Posterior vena cava (tissue), 2 donors: ENCODE data around the gene NLGN4X. TPM values are rescaled to one million over a fixed set of nuclear protein-coding genes. Genes with fewer than 3 reads are reported as not detected.

Experiments used
- DNase-seq: peaks from one replicate; pipeline ENCODE4 v3.0.0-alpha.2; 2020; ENCODE audit warnings: low spot score
- intact Hi-C, 2 donors: fragments of 100-400 bp; cut with DNase I; formaldehyde crosslinking; loops; one replicate each; pipeline versions ENCODE4 v1.14.1 to v1.14.2; 2022 to 2023
- long read RNA-seq, 2 donors: library from polyadenylated mRNA; unstranded; transcript quantifications; one replicate each; pipeline ENCODE4 v2.0.0, GENCODE V29; 2020 to 2021
- total RNA-seq, 2 donors: library from RNA; stranded (reverse); fragmentation: NEBNext Ultra II Directional; extraction: Animal tissue kit (Norgen Biotek cat#: 25700); gene quantifications; one replicate each; pipeline ENCODE4 v1.2.1, GENCODE V29; 2021
- donor health status: DM: yes; HTN: yes; CAD: no.
- donor health status: DM: yes; HTN: yes; CAD: no.

The NLGN4X gene
- under 1 TPM; 0.83 to 0.90 TPM for total RNA-seq
- long read RNA-seq, donor 1: 0 reads
- long read RNA-seq, donor 2: 0 reads

DNA sequence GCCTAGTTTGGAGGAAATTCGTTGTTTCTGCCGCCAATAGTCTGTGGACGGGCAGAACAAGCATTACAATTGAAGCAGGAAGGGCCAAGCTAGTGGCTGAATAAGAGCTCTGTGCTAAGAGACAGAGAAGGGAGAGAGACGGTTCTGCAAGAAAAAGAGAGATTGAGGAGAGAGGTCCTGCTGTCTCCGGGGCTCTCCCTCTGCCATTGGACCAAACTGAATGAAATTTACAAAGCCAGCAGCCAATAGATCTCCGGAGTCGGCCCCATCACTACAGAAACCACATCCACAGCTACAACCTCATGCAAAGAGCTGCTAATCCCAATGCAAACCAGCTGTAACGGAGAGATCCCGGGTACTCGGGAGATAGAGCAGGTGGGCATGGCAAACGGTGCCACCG, at the start of gene NLGN4X:
Gene NLGN4X (minus strand): TSS at position 148 of the 400 bp plus-strand sequence. CDS start 77,401 bp downstream, outside the sequence.
- intact Hi-C loops: no loop called here
- no peak for DNase-seq

DNA sequence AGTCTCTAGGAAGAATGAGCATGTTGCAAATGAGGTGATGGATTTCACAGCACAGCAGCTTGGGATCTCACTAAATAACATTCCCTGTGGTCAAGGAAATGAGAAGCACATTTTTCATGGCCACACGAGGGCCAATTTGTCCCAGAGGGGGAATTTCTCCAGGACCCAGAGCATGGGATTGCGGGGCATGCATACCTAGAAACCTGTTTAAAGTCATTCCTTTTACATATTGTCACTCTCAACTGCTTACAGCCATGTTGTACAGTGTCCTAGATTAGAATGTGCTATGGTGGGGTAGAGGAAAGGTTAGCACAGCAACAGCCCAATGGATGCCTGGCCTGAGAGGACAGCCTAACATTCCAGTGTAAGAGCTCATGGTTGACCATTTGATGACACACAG, 37.4 kb upstream of the NLGN4X start:
- DNase-seq: no peak
- intact Hi-C loops: no loop called here

DNA sequence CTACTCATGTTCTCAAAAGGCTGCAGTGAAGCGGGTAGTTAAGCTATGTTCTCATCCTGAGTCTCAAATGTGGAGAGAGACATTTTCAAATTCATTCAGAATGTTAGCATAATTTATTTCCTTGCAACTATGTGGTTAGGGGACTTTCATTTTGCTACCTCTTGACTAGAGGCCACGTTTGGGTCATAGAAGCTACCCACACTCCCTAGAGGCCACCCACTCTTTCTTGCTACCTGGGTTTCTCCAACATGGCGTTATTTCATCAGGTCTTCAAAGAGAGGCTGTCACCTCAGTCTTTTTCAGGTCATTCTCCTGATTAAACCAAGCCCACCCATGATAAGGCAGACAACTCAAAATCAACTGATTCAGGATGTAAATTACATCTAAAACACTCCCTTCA, 34.3 kb upstream of the NLGN4X start:
- no peak for DNase-seq
- intact Hi-C loops: no loop called here

DNA sequence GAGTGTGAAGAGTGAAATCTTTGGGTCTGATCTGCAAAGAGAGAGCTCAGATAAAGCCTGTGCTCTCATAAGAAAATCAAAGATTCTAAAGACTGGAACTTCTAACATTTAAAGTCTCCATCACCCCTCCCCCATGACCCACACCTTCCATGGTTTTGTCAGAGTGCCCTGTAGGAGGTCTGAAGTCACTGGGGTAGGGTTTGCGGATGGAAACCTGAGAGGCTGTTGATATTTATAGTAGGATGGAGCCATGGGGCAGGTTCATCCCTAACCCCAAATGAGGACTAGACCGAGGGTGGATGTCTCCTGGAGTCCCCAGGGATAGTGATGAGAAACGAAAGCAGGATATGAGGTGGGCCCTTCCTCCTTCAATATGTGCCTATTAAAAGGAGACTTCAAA, 28.4 kb upstream of the NLGN4X start:
- intact Hi-C loops: no loop called here
- no peak for DNase-seq

DNA sequence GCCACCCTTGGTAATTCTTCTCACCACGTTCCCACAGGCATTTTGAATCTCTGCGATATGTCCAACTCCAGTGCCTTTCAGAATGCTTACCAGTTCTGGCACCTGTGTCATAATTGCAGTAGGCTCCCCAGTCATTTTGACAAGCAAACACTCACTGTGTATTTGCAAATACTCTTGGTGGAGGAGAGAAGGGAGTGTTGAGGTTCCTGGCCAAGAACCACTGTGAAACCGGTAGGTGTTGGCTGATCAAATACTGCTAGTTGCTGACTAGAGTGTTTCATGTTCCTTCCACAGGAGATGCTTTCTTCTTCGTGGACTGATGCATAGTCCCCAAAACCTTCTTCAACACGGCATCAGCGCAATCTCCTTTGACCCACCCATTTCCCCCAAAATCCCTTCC, 16.0 kb upstream of the NLGN4X start:
- intact Hi-C loops: no loop called here
- no peak for DNase-seq

DNA sequence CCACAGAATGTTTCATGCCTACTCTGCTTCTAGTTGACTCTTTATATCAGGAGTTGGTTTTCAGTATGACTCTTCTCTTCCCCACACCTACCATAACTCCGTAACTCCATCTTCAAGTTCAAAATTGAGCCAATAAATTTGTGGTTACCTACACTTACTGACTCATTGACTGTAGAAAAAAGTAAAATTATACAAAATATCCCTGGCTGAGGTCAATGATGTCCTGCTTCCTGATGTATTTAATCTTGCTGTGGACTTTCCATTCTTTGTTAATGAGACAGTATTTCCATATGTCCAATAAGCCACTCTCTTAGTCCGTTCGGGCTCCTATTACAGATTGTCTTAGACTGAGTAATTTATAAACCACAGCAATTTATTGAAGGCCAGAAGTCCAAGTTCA, 9.9 kb upstream of the NLGN4X start:
- intact Hi-C loops: no loop called here
- DNase-seq: no peak

DNA sequence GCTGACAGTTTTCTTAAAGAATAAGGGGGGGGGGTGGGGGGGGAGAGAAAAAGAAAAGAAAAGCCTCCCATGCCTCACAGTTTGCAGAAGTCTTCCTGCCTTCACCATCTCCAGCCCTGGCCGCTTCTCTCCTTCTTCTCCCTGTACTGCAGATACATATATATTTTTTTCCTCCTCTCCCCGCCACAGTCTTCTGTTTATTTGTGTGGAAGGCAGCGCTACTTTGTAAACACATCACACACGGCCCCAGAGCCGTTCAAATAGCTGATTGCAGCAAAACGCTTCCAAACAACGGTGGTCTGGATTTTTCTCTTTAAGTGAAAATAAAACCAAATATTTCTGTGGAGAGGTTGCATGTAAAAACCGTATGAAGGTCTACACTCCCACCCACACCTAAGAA, 732 bp downstream of the NLGN4X start:
- intact Hi-C loops: no loop called here

DNA sequence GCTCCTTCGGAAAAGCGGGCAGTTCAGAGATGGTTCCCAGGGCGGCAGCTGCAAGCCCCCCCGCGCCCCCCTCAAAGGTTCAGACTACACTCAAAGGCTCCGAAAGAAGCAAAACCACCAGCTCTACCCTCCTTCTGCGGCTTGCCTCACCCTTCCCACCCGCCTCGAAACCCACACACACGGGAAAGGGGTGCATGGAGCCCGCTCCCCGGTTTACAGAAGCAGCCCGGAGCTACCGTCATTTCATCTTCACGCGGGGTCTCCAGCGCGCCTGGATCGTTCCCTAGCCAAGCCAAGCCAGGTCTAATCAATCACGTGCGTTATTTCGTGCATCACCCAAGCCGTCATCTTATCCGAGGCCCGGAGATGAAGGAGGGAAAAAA, 1.2 kb downstream of the NLGN4X start:
- DNase-seq: no peak

More for the DNA sequence above, 732 bp downstream of the NLGN4X start:
- DNase-seq: no peak

DNA sequence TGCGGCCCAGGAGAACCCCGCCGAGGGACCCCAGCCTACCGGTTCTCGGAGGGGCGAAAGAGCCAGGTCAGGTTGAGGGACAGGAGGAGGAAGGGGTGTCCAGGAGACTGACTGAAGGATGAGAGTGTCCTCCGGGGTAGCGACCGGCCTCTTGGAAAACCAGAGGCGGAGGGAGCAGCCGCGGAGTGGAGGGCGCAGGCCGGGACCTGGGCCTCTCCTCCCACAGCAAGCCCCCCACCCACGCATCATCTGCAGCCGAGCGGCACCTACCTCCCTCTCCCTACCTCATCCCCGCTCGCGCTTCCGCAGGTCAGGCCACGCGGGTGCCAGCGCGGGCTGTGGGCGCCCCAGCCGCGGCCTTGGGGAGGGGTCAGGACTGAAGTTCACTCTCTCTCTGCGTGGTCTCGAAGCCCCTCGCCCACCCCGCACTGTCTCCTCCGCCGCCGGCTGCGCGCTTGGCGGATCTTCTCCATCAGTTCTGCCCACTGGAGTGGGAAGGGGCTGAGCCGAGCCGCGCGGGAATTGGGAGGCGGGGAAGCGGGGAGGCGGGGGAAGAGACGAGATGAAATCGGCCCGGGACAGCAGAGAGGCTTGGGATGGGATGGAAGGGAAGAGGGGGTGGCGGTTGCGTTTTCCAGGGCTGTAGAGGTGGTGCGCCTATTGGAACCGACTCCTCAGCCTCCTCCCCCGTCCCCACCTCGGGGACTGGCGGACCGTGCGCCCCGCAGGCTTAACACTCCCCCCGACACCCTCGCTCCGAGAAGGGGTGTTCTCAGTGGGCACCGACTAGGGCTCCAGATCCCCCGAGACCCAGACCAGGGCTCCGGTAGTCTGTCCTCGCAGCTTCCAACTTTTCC, 1.8 kb downstream of the NLGN4X start:
- intact Hi-C loops: no loop called here
- DNase-seq: no peak

More for the DNA sequence above, 1.2 kb downstream of the NLGN4X start:
- intact Hi-C loops: no loop called here

DNA sequence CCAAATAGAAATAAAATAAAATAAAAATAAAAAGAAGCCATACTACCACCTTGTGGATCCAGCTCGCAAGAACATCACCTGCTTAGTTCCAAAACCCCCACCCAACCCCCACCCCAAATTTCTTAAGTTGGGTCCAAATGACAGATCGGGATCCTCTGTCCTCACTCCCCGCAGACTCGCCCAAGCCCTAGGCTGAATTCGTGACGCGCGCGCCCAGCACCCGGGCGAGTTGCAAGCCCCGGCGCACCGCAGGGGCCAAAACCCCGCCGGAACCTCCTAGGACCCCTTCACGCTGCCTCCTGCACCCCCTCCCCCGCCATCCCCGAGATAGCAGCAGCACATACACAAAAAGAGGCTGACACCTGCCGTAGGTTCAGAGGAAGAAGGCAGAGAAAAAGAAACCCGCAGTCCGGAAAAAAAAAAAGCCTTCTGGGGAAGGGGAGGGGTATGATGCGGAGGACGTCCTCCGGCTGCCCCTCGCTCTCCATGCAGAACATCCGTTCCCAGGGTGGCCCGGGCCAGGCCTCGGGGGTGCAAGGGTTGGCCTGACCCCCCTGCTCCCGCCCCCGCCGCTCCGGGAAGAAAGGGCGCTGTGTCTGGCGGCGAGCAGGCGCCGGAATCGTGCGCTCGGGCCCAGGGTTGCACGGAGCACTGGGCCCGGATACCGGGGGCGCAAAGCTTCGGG, 2.6 kb downstream of the NLGN4X start:
- no peak for DNase-seq
- intact Hi-C loops: no loop called here

DNA sequence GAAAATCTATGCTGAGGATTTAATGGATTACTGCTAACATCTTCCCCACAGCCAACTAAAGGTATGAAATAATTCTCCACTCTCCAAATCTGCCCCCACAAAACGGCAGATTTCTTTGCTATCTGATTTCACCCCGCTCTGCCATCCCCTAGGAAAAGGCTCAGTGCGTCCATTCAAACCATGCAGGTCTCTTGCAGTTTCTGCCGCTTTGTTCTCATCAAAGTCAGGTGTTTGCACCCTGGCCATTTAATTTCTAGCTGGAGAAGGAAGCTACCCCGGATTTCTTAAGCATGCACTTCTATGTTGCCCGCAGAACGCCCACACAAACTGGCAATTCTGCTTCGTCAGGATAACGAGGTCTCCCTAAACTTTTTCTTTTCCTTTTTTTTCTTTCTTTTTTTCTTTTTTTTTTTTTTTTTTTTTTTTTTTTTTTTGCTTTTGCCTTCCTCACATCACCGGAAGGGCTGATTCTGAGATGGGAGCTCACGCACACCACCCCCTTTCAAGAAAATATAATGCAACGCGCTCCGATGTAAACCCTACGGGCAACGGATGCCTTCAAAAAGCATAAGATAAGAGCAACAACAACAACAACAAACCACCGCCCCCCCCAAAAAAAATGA, 3.3 kb downstream of the NLGN4X start:
- no peak for DNase-seq

DNA sequence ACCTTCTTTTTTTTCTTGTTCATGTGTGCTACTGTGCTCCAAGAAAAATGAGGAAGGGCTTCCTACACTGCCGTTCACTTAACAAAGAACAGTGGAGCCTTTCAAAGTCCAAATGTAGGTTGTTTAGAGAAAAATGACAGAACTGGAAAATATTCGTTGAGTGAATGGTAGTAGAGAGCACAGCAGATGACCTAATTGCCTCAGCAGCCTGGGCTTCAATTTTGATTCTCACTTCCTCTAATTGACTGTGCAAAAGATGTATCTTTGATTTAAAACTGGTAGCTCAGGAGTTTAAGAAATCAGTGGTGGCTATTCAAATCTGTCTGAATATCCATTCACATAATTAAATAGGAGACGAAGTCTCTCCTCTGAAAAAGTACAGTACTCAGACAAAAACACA, 5.2 kb downstream of the NLGN4X start:
- intact Hi-C loops: no loop called here
- DNase-seq: no peak

More for the DNA sequence above, 3.3 kb downstream of the NLGN4X start:
- intact Hi-C loops: no loop called here

DNA sequence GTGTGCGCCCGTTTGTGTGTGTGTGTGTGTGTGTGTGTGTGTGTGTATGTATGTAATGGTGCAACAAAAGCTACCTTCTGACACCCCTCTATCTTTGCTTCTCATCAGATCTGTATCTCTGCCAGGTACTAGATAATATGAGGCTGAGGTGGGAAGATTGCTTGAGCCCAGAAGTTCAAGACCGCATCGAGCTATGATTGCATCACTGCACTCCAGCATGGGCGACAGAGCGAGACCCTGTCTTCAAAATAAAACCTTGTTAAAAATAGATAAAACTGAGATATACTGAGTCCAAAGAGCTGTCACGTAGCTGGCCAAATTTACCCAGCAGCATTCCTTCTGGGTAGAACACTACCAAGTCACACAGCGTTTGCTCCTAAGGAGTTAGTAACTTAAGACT, 18.4 kb downstream of the NLGN4X start:
- intact Hi-C loops: no loop called here
- DNase-seq: no peak

DNA sequence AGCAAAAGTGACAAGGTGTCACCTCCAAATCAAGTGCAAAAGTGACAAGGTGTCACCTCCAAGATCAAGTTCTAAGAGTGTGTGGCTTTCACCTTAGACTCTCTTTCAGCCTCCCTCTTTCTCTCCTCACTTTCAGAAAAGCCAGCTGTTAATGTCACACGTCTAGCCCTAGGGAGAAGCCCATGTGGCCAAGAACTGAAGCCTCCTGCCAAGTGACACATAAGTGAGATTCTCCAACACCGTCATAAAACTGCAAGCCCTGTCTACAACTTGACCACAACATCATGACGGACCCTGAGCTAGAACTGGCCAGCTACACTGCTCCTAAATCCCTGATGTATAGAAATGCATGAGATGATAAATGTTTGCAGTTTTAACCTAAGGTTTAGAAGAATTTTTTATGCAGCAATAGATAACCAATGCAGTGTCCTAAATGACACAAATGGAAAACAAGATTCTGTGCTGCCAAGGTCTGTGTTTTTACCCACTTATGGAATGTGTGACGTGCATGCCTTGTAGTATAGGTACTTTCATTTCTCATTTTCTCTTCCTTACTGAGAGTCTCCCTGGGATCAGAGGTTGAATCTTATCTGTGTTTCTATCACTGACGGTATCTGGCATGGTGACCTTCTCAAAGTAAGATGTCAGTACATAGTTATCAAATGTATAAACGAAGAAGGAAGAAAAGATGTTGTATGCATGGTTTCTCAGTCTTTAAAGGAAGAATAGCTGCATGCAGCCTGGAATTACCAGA, 25.0 kb downstream of the NLGN4X start:
- intact Hi-C loops: no loop called here
- DNase-seq: no peak

DNA sequence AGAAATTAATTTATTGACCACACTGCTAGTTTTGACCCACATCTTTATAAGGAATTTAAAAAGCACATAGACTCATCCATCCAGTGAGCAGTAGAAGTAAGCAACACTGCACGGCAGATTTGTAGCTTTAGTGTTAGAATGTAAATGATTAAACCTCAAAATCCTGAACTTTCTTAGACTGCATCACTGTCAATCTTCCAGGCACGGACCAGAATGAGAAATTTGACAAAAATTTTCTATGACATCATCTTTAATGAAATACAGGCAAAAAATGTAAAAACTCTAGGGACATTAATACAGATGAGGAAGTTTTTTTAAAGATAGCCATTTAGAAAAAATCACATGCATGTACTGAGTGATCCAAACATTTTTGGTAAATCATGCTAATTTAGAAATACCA, 29.2 kb downstream of the NLGN4X start:
- intact Hi-C loops: no loop called here
- no peak for DNase-seq

DNA sequence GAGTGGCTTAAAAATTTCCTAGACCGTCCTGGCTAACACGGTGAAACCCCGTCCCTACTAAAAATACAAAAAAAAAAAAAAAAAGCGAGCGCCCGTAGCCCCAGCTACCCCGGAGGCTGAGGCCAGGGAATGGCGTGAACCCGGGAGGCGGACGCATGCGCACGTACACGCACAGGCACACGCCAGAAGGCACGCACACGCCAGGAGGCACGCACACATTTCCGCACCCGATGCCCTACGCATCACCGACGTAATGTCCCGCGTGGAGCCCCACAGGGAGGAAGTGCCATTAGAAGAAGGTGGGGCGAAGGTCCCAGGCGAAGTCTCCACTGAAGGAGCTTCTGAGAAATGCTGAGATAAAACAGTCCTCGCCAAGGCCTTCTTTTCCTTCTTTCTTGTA, 41.4 kb downstream of the NLGN4X start:
- DNase-seq: no peak
- intact Hi-C loops: no loop called here

DNA sequence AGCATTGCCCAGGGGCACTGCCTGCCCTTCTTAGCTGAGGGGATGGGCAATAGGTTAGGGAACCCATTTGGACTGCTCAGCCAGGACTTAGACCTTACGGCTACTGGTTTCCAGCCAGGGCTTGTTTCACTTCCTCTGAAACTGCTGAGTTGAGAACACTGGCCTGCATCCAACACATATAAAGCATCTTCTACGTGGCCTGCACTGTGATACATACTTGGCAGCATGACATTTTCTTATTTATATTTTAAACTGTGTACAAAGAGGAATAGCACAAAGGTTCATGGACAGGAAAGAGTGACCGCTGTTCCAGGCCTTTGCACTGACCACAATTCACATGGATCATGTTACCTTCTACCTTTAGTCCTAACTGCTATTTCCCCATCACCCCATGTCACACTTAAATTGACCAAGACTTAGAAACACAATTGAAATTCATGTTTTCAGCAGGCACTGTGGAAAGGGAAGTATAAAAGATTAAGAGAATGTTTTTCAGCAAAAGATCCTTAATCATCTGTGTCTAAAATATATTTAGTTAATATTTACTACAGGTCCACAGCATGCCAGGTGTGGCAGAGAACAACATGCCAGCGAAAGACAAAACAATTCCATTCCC, 43.7 kb downstream of the NLGN4X start:
- intact Hi-C loops: no loop called here
- no peak for DNase-seq

DNA sequence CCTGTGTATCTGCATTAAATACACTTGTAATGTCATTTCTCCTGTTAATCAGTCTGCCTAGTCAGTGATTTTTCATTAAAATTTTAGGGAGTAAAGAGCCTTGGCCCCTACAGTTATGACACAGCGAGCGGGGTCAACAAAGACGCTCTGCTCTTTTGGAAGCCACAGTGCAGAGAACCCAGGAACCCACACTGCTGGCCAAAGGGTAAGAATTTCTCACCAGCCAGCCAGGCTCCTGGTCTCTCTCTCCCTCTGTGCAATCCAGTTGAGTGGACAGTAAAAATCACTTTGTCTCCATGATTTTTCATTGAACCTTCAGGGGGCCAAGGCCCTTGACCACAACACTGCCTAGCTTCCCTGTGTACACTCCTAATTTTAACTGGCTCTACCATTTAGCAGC, 52.8 kb downstream of the NLGN4X start:
- no peak for DNase-seq
- intact Hi-C loops: loop anchor here in 1 of 2 donors (5.0 kb wide), 1 partner anchor 1589 kb away; no protein-coding TSS in a partner anchor

DNA sequence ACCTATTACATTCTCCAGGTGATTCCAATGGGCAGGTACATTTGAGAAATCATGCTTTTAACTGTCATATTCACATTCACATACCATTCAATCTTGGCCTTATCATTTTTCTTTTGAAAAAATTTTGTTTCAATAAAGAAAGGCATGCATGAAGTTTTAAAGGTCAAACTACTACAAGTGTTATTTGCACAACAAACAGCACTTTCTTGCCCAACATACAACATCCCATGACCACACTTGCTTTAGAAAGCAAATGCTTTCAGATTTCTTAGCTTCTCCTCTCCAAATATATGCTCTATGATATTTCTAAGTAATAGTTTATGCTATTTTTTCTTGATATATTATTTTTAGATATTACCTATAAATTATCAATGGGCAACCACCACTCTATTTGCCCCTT, 58.2 kb downstream of the NLGN4X start:
- no peak for DNase-seq
- intact Hi-C loops: no loop called here
